IgD-negative memory B cell (primary cell): ENCODE measurements around the gene DLG2. TPM values are rescaled to one million over a fixed set of nuclear protein-coding genes. Genes with fewer than 3 reads are reported as not detected.
"Not testable (repeated sequence)": the region's sequence is repeated elsewhere in the genome, so short reads cannot be mapped to it uniquely, and the experiment has no call there.

Experiments used
- H3K27ac Mint-ChIP-seq, 3 donors: one replicate each; pipeline ENCODE4 v1.8.0; 2020 to 2022; ENCODE audit warnings: mild to moderate bottlenecking in 3 of 3, mixed read lengths in 3 of 3, moderate library complexity in 1 of 3
- H3K27me3 Mint-ChIP-seq: one replicate; pipeline ENCODE4 v1.8.0; 2021; ENCODE audit warnings: mixed read lengths
- H3K36me3 Mint-ChIP-seq: one replicate; pipeline ENCODE4 v1.8.0; 2020; ENCODE audit warnings: mild to moderate bottlenecking, mixed read lengths
- H3K4me1 Mint-ChIP-seq, 3 donors: one replicate each; pipeline ENCODE4 v1.8.0; 2020 to 2022; ENCODE audit warnings: mixed read lengths in 3 of 3, mild to moderate bottlenecking in 1 of 3
- H3K4me3 Mint-ChIP-seq, 4 donors: one replicate each; pipeline ENCODE4 v1.8.0; 2020 to 2022; ENCODE audit warnings: mild to moderate bottlenecking in 4 of 4, mixed read lengths in 4 of 4, moderate library complexity in 3 of 4
- H3K9me3 Mint-ChIP-seq, 3 donors: one replicate each; pipeline ENCODE4 v1.8.0; 2020 to 2021; ENCODE audit warnings: mixed read lengths in 3 of 3, mild to moderate bottlenecking in 1 of 3
- polyA plus RNA-seq: library from polyadenylated mRNA; unstranded; fragments of 300-500 nt; fragmentation: Illumina TruSeq; gene quantifications from one replicate; pipeline ENCODE4 v1.2.3, GENCODE V29; 2021

DLG2 gene
- polyA plus RNA-seq, 1 donor from 2014 or later, result 2.0 TPM

- H3K4me3 Mint-ChIP-seq, result no peak overlapping the region
- H3K27ac Mint-ChIP-seq, result no peak overlapping the region
- H3K4me1 Mint-ChIP-seq, result peaks cover 0 to 5% (median 2%) of the 10 kb centered on the region in 3 donors
- no peaks in the 10 kb centered on the region for H3K36me3 Mint-ChIP-seq
- H3K27me3 Mint-ChIP-seq, result no peaks in the 10 kb centered on the region
- peaks cover 2 to 8% (median 6%) of the 10 kb centered on the region in 3 donors for H3K9me3 Mint-ChIP-seq
Observed at GRCh38 chr11:85256433-85256832, 370.7 kb downstream of the DLG2 start.

GRCh38 chr11:85249482-85249881 is 377.7 kb downstream of the DLG2 start:
- no peaks in the 10 kb centered on the region for H3K36me3 Mint-ChIP-seq
- H3K27me3 Mint-ChIP-seq, result no peaks in the 10 kb centered on the region
- no peak overlapping the region for H3K4me3 Mint-ChIP-seq
- H3K27ac Mint-ChIP-seq, result no peak overlapping the region
- H3K9me3 Mint-ChIP-seq, result peaks cover 2 to 8% (median 6%) of the 10 kb centered on the region in 3 donors
- H3K4me1 Mint-ChIP-seq, result no peaks in the 10 kb centered on the region

- no peak overlapping the region for H3K27ac Mint-ChIP-seq
- H3K4me3 Mint-ChIP-seq, result no peak overlapping the region
- H3K36me3 Mint-ChIP-seq, result no peaks in the 10 kb centered on the region
- no peaks in the 10 kb centered on the region for H3K4me1 Mint-ChIP-seq
- no peaks in the 10 kb centered on the region for H3K27me3 Mint-ChIP-seq
- H3K9me3 Mint-ChIP-seq, result peaks cover 0 to 1% (median 0%) of the 10 kb centered on the region in 3 donors
Observed at GRCh38 chr11:85247797-85248196, 379.3 kb downstream of the DLG2 start.

- H3K4me1 Mint-ChIP-seq, result peaks cover 0 to 1% (median 0%) of the 10 kb centered on the region in 3 donors
- H3K4me3 Mint-ChIP-seq, result no peak overlapping the region
- H3K36me3 Mint-ChIP-seq, result no peaks in the 10 kb centered on the region
- H3K27me3 Mint-ChIP-seq, result no peaks in the 10 kb centered on the region
- peaks cover 0 to 6% (median 2%) of the 10 kb centered on the region in 3 donors for H3K9me3 Mint-ChIP-seq
- H3K27ac Mint-ChIP-seq, result no peak overlapping the region
Observed at GRCh38 chr11:85238906-85239305, 388.2 kb downstream of the DLG2 start.

- not testable (repeated sequence) for H3K4me1 Mint-ChIP-seq, H3K27me3 Mint-ChIP-seq, H3K4me3 Mint-ChIP-seq, H3K9me3 Mint-ChIP-seq, H3K27ac Mint-ChIP-seq, H3K36me3 Mint-ChIP-seq
Observed at GRCh38 chr11:85238038-85238437, 389.1 kb downstream of the DLG2 start.

- no peaks in the 10 kb centered on the region for H3K36me3 Mint-ChIP-seq
- H3K9me3 Mint-ChIP-seq, result peaks cover 0 to 11% (median 2%) of the 10 kb centered on the region in 3 donors
- no peaks in the 10 kb centered on the region for H3K27me3 Mint-ChIP-seq
- H3K27ac Mint-ChIP-seq, result no peak overlapping the region
- no peak overlapping the region for H3K4me3 Mint-ChIP-seq
- no peaks in the 10 kb centered on the region for H3K4me1 Mint-ChIP-seq
Observed at GRCh38 chr11:85236211-85236610, 390.9 kb downstream of the DLG2 start.

GRCh38 chr11:85232559-85232958 is 394.6 kb downstream of the DLG2 start:
- H3K27me3 Mint-ChIP-seq, result no peaks in the 10 kb centered on the region
- H3K4me3 Mint-ChIP-seq, result no peak overlapping the region
- H3K9me3 Mint-ChIP-seq, result peaks cover 0 to 9% (median 6%) of the 10 kb centered on the region in 3 donors
- H3K27ac Mint-ChIP-seq, result no peak overlapping the region
- no peaks in the 10 kb centered on the region for H3K36me3 Mint-ChIP-seq
- H3K4me1 Mint-ChIP-seq, result no peaks in the 10 kb centered on the region

GRCh38 chr11:85231588-85231987 is 395.6 kb downstream of the DLG2 start:
- Mint-ChIP-seq H3K4me1 (peaks cover 0 to 1% (median 0%) of the 10 kb centered on the region in 3 donors), H3K36me3 (no peaks in the 10 kb centered on the region), H3K27me3 (no peaks in the 10 kb centered on the region), H3K9me3 (peaks cover 0 to 9% (median 6%) of the 10 kb centered on the region in 3 donors), H3K27ac (no peak overlapping the region), H3K4me3 (peak overlapping the region in 1 of 4 donors; percentile 28)

GRCh38 chr11:85229723-85230122 is 397.4 kb downstream of the DLG2 start:
- not testable (repeated sequence) for H3K9me3 Mint-ChIP-seq, H3K4me3 Mint-ChIP-seq, H3K27me3 Mint-ChIP-seq, H3K4me1 Mint-ChIP-seq, H3K36me3 Mint-ChIP-seq, H3K27ac Mint-ChIP-seq

- Mint-ChIP-seq H3K4me3 (no peak overlapping the region), H3K27ac (no peak overlapping the region), H3K9me3 (peaks cover 1 to 12% (median 12%) of the 10 kb centered on the region in 3 donors), H3K36me3 (peaks cover 2% of the 10 kb centered on the region), H3K4me1 (no peaks in the 10 kb centered on the region), H3K27me3 (no peaks in the 10 kb centered on the region)
Observed at GRCh38 chr11:85196968-85197367, 430.2 kb downstream of the DLG2 start.

- Mint-ChIP-seq H3K27me3 (no peaks in the 10 kb centered on the region), H3K4me3 (no peak overlapping the region), H3K27ac (no peak overlapping the region), H3K9me3 (peaks cover 1 to 9% (median 5%) of the 10 kb centered on the region in 3 donors), H3K4me1 (no peaks in the 10 kb centered on the region), H3K36me3 (no peaks in the 10 kb centered on the region)
Observed at GRCh38 chr11:85195934-85196333, 431.2 kb downstream of the DLG2 start.

GRCh38 chr11:85187992-85188391 is 439.2 kb downstream of the DLG2 start:
- Mint-ChIP-seq H3K27ac (no peak overlapping the region), H3K4me1 (peaks cover 0 to under 1% (median 0%) of the 10 kb centered on the region in 3 donors), H3K4me3 (no peak overlapping the region), H3K36me3 (no peaks in the 10 kb centered on the region), H3K9me3 (peaks cover 2 to 10% (median 7%) of the 10 kb centered on the region in 3 donors), H3K27me3 (no peaks in the 10 kb centered on the region)

GRCh38 chr11:85184721-85185120 is 442.4 kb downstream of the DLG2 start:
- H3K9me3 Mint-ChIP-seq, result peaks cover 2 to 9% (median 7%) of the 10 kb centered on the region in 3 donors
- H3K4me1 Mint-ChIP-seq, result peaks cover 5 to 19% (median 9%) of the 10 kb centered on the region in 3 donors
- H3K36me3 Mint-ChIP-seq, result no peaks in the 10 kb centered on the region
- no peak overlapping the region for H3K4me3 Mint-ChIP-seq
- no peaks in the 10 kb centered on the region for H3K27me3 Mint-ChIP-seq
- H3K27ac Mint-ChIP-seq, result no peak overlapping the region

GRCh38 chr11:85182441-85183387 is 444.4 kb downstream of the DLG2 start:
- Mint-ChIP-seq H3K27me3 (no peaks in the 10 kb centered on the region), H3K4me1 (peaks cover 5 to 19% (median 9%) of the 10 kb centered on the region in 3 donors), H3K36me3 (peaks cover 2% of the 10 kb centered on the region), H3K9me3 (peaks cover 0 to 2% (median 0%) of the 10 kb centered on the region in 3 donors), H3K4me3 (peak overlapping the region in 2 of 4 donors; percentile 28 to 61), H3K27ac (peak overlapping the region in 1 of 3 donors; percentile 70)

GRCh38 chr11:85180528-85180927 is 446.6 kb downstream of the DLG2 start:
- H3K4me3 Mint-ChIP-seq, result no peak overlapping the region
- H3K36me3 Mint-ChIP-seq, result peaks cover 6% of the 10 kb centered on the region
- peaks cover 5 to 19% (median 9%) of the 10 kb centered on the region in 3 donors for H3K4me1 Mint-ChIP-seq

More at GRCh38 chr11:85180528-85180927, 446.6 kb downstream of the DLG2 start:
- peak overlapping the region in 1 of 3 donors; percentile 40 for H3K27ac Mint-ChIP-seq
- no peaks in the 10 kb centered on the region for H3K27me3 Mint-ChIP-seq
- H3K9me3 Mint-ChIP-seq, result peaks cover 2 to 8% (median 5%) of the 10 kb centered on the region in 3 donors
